ENCODE measurements around the gene DNAJB9.

Gene DNAJB9

GRCh38 chr7:108604307-108605077, 34.8 kb downstream of the DNAJB9 start:
- DNase-seq (no peak), ATAC-seq (replicated peaks) (no peak)
- Mint-ChIP-seq H3K36me3 (no peaks in the 10 kb centered on the region), H3K4me3 (no peak overlapping the region), H3K9me3 (no peaks in the 10 kb centered on the region), H3K27me3 (peaks cover 16 to 19% of the 10 kb centered on the region in 2 donors), H3K4me1 (peaks cover 0 to 4% of the 10 kb centered on the region in 2 donors), H3K27ac (no peak overlapping the region)

GRCh38 chr7:108605559-108606201, 36.0 kb downstream of the DNAJB9 start:
- peaks cover 0 to 4% of the 10 kb centered on the region in 2 donors for H3K4me1 Mint-ChIP-seq
- DNase-seq (no peak), ATAC-seq (replicated peaks) (no peak)
- H3K27ac Mint-ChIP-seq, result no peak overlapping the region
- no peaks in the 10 kb centered on the region for H3K9me3 Mint-ChIP-seq
- no peak overlapping the region for H3K4me3 Mint-ChIP-seq
- peaks cover 8 to 10% of the 10 kb centered on the region in 2 donors for H3K27me3 Mint-ChIP-seq
- no peaks in the 10 kb centered on the region for H3K36me3 Mint-ChIP-seq

- ATAC-seq (replicated peaks), result no peak
Measured at GRCh38 chr7:108609643-108610042, 40.0 kb downstream of the DNAJB9 start.

GRCh38 chr7:108611268-108611667, 41.6 kb downstream of the DNAJB9 start:
- Mint-ChIP-seq H3K4me1 (no peaks in the 10 kb centered on the region), H3K4me3 (no peak overlapping the region), H3K27ac (no peak overlapping the region), H3K36me3 (no peaks in the 10 kb centered on the region), H3K9me3 (no peaks in the 10 kb centered on the region), H3K27me3 (peaks cover 4 to 10% of the 10 kb centered on the region in 2 donors)
- no peak for ATAC-seq (replicated peaks)
- no peak for DNase-seq

More at GRCh38 chr7:108609643-108610042, 40.0 kb downstream of the DNAJB9 start:
- no peak overlapping the region for H3K4me3 Mint-ChIP-seq
- no peaks in the 10 kb centered on the region for H3K4me1 Mint-ChIP-seq
- H3K9me3 Mint-ChIP-seq, result no peaks in the 10 kb centered on the region
- DNase-seq, result no peak
- no peaks in the 10 kb centered on the region for H3K36me3 Mint-ChIP-seq
- peaks cover 4 to 10% of the 10 kb centered on the region in 2 donors for H3K27me3 Mint-ChIP-seq
- no peak overlapping the region for H3K27ac Mint-ChIP-seq

GRCh38 chr7:108613147-108613948, 43.7 kb downstream of the DNAJB9 start:
- Mint-ChIP-seq H3K36me3 (no peaks in the 10 kb centered on the region), H3K4me1 (no peaks in the 10 kb centered on the region), H3K27me3 (peaks cover 5 to 10% of the 10 kb centered on the region in 2 donors), H3K4me3 (no peak overlapping the region), H3K27ac (no peak overlapping the region), H3K9me3 (no peaks in the 10 kb centered on the region)
- DNase-seq (no peak), ATAC-seq (replicated peaks) (peak; percentile 52 to 68)

GRCh38 chr7:108613949-108614381, 44.3 kb downstream of the DNAJB9 start:
- no peak for ATAC-seq (replicated peaks)
- no peaks in the 10 kb centered on the region for H3K9me3 Mint-ChIP-seq
- H3K4me3 Mint-ChIP-seq, result no peak overlapping the region

GRCh38 chr7:108614896-108615295, 45.2 kb downstream of the DNAJB9 start:
- Mint-ChIP-seq H3K27ac (no peak overlapping the region), H3K27me3 (peaks cover 6 to 11% of the 10 kb centered on the region in 2 donors), H3K9me3 (no peaks in the 10 kb centered on the region), H3K4me3 (no peak overlapping the region), H3K36me3 (no peaks in the 10 kb centered on the region), H3K4me1 (no peaks in the 10 kb centered on the region)
- ATAC-seq (replicated peaks) (no peak), DNase-seq (no peak)

More at GRCh38 chr7:108613949-108614381, 44.3 kb downstream of the DNAJB9 start:
- DNase-seq, result no peak
- no peaks in the 10 kb centered on the region for H3K36me3 Mint-ChIP-seq
- H3K4me1 Mint-ChIP-seq, result no peaks in the 10 kb centered on the region
- H3K27me3 Mint-ChIP-seq, result peaks cover 6 to 11% of the 10 kb centered on the region in 2 donors
- H3K27ac Mint-ChIP-seq, result no peak overlapping the region

GRCh38 chr7:108618056-108618455, 48.4 kb downstream of the DNAJB9 start:
- Mint-ChIP-seq H3K27ac (peak overlapping the region; percentile 14), H3K4me3 (no peak overlapping the region), H3K9me3 (no peaks in the 10 kb centered on the region), H3K4me1 (no peaks in the 10 kb centered on the region), H3K27me3 (peaks cover 6 to 11% of the 10 kb centered on the region in 2 donors), H3K36me3 (no peaks in the 10 kb centered on the region)
- DNase-seq (no peak), ATAC-seq (replicated peaks) (no peak)

GRCh38 chr7:108623220-108623619, 53.5 kb downstream of the DNAJB9 start:
- no peak overlapping the region for H3K4me3 Mint-ChIP-seq
- no peak for DNase-seq
- peaks cover 0 to 2% of the 10 kb centered on the region in 2 donors for H3K9me3 Mint-ChIP-seq
- H3K36me3 Mint-ChIP-seq, result no peaks in the 10 kb centered on the region
- H3K4me1 Mint-ChIP-seq, result no peaks in the 10 kb centered on the region
- H3K27me3 Mint-ChIP-seq, result peaks cover 32 to 34% of the 10 kb centered on the region in 2 donors
- no peak overlapping the region for H3K27ac Mint-ChIP-seq
- ATAC-seq (replicated peaks), result peak; percentile 45 to 83
